ENCODE data around the gene KCNK15.

DNA sequence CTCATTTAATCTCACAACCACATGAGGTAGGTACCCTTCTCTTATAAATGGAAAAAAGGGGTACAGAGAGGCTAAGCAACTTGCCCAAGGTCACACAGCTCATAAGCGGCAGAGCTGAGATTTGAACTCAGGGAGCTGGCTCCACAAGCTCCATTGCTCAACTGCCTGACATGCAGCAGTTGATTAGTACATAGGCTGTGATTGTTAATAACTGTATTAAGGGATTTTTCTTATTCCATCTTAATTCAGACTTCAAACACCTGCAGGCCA lies 23.9 kb upstream of the KCNK15 start:
- TF ChIP-seq, protein P1, sequence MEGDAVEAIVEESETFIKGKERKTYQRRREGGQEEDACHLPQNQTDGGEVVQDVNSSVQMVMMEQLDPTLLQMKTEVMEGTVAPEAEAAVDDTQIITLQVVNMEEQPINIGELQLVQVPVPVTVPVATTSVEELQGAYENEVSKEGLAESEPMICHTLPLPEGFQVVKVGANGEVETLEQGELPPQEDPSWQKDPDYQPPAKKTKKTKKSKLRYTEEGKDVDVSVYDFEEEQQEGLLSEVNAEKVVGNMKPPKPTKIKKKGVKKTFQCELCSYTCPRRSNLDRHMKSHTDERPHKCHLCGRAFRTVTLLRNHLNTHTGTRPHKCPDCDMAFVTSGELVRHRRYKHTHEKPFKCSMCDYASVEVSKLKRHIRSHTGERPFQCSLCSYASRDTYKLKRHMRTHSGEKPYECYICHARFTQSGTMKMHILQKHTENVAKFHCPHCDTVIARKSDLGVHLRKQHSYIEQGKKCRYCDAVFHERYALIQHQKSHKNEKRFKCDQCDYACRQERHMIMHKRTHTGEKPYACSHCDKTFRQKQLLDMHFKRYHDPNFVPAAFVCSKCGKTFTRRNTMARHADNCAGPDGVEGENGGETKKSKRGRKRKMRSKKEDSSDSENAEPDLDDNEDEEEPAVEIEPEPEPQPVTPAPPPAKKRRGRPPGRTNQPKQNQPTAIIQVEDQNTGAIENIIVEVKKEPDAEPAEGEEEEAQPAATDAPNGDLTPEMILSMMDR (IDR thresholded peaks at IDR 0.05) = no peak
- no peak for TF ChIP-seq POLR2A (IDR thresholded peaks at IDR 0.05)
